ENCODE measurements around the gene TMEM107.

The TMEM107 gene

DNA sequence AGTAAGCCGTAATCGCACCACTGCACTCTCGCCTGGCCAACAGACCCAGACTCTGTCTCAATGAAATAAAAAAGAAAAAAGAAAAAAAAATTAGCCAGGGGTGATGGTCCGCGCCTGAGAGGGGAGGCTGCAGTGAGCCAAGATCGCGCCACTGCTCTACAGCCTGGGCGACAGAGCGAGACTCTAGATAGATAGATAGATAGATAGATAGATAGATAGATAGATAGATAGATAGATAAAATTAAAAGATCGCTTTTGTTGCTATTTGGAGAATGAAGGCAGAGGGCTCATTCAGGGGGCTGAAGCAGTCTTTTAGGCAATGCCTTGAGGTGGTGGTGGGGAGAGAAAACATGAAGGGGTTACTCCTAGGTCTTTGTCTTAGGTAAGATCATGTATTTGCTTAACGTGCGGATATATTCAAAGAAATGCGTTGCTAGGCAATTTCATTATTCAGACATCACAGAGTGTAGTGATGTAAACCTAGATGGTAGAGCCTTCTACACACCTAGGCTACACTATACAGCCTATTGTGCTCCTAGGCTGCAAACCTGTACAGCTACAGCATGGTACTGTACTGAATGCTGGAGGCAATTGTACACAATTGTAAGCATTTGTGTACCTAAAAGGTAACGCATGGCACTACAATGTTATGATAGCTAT is 47.9 kb downstream of the TMEM107 start:
- DNase-seq, result no peak

DNA sequence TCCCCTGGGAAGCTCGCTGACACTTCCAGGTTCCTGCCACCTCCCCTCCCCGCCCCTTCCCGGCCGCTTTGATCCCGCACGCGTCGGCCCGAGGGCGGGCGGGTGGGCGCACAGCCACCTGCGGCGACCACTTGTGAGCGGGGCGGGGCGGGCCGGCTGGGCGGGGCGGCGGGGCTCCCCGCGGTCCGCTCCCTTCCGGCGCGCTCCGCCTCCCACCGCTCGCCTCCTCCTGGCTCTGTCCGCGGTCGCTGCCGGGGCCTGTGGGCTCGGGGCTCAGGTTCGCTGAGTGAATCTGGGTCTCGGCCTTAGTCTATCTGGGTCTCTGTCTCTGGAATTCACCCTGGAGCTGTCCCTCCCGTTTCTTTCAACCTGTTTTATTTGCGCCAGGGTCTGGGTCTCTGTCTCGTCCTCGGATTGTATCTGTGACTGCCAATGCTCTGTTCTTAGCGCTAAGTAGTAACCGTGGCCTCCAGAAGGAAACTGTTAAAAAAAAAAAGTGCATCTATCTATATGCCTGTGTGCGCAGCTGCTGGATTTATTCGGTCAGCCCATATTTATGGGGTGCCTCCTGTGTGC is 49.6 kb downstream of the TMEM107 start:
- DNase-seq, result no peak

DNA sequence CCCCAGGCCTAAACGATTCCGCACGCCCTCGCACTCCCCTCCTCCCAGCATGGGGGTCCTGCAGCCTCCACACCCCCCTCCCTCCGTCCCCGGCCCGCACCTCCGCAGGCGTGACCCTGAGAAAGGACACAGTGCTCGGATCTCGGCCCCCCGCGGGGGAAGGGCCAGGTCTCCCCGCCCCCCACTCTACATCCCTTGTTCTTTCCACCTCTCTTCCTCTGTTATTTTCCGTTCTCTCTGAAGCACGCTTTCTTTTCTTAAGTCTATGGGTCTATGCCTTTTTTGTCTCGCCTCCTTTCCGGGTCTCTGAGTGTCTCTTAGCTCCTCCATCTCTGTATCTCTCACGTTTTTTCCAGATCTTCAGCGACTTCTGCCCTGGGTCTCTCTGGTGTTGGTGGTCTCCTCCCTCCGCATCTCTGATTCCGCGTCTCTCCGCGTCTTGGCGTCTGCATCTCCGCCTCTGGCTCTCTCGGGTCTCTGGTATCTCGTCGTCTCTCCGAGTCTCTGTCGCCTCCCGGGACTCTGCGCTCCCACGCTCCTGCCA is 50.2 kb downstream of the TMEM107 start:
- no peak for DNase-seq

DNA sequence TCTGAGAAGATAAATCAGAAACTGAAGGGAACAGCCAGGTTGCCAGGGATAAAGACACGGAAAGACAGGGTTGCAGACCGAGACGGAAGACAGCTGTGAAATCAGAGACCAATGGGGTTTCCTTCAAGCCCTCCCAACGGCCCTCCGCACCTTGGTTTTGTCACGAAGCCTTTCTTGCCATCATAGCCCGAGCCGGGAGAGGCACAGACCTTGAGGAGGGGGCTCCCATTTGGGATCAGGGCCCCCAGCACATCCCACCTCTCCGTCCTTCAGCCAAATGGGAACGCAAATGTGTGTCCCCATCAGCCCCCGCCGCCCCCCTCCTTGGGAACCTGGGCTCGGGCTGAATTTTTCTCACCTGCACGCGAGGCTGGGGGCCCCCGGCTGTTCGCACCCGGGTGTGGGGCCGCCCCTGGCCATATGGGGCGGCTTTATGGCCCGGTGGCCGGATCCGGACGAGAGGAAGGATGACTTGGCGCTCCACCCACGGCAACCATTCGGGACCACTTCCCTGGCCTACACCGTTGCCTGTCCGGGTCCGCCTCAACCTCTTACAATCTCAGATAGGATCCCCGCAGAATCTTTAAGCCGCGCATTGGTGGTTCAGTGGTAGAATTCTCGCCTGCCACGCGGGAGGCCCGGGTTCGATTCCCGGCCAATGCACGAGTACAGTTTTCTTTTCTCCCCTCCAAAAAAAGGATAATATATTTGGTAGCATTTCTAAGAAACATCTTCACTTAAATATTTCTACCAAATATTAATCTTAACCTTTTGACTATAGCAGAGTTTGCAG is 50.8 kb downstream of the TMEM107 start:
- DNase-seq, result no peak

DNA sequence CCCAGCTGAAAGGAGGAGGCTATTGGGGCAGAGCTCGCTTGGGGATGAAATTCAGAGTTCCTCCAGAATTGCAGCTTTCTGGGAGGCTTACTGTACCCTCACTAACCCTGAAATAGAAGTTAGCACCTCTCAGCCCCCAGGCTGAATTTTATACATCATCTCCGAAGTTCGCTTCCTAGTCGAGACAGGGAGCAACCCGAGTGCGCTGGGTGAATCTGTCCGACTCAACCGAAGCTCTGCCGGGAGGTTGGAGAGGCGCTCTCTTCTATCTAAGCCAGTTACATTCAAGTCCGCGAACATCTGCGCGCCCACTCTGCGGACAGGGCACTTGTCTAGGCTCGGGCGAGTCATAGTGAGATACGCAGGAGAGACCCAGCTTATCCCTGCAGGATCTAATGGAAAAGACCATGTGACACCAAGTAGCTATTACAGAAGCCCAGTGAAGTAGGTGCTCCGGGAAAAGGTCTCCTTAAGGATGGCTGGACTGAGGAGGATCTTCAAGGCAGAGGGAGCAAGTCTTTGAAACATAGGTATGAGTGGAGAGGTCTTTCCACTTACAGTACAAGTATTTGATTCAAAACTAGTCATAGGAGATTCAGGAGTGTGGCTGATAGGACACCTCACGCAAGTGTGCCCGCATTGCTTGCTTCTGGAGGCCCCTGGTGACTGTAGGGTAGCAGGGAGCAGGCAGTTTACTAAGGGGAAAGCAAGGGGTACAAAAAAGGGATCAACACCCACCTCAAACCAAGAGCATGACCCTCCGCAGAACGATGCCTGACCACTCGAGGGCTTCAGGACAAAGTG is 51.6 kb downstream of the TMEM107 start:
- DNase-seq, result no peak

DNA sequence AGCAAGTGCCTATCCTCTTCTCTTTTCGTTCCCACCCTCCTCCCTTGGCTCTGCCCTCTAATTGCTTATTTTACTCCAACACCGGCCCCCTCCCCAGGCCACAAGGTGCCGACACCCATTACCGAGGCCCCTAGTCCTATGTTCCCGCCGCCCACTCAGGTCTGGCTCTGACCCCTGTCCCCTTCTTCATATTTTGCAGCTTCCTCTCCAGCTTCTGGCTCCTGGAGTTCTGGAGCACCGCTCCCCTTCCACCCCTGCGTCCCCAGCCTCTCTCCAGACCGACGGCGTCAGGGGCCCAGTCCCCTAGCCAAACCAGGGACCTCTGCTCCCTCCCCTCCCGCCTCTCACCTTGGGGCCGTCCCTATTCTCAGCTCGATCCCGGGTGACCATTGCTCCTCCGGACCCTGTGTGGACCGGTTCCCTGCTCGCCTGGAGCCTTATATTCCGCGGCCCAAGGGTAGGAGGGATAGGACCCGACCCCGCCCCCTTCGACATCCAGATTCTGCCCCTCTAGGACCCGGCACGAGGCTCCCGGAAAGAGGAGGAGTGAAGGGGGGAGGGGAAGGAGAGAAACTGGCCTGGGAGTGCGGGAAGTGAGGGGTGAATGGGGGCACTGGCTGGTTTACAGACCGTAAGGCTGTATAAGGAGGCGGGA is 52.4 kb downstream of the TMEM107 start, which contains the start of gene HES7:
TSS of gene HES7 (minus strand) at position 412 of the 655 bp plus-strand sequence. CDS start at position 390, 22 bp downstream.
- no peak for DNase-seq

DNA sequence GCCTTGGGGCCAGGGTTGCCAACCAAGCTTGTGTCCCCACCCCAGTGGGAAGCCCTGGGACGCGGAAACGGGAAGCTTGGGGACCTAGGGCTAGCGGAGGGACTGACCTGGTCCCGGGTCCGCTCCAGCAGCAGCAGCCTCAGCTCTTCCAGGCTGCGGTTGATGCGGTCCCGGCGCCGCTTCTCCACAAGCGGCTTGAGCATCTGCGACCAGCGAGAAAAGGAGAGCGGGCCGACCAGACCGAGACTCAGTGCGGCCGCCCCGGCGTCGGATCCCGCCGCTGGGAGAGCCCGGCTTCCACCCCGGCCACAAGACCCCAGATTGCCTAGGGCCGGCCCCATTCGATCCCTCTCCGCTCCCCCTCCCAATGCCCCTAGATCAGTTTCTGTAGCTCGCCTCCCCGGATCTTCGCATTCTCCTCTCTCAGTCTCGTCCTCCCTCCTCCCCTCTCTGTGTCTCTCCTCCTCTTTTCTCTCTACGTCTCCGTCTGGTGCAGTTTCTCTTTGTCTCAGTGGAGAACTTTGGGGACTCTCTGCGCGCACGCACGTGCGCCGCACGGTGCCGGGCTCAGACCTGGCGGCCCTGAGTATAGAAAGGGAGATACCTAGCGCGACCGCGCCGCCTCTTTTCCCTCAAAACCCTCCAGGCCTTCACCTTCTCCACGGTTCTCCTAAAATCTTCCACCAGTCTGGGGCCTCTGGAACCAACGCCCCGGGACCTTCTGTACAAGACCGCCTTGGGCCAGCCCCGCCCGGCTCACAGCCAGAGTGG is 53.1 kb downstream of the TMEM107 start:
- no peak for DNase-seq

All from DMS153 (cell line).